H1 (cell line): ENCODE data around the gene RSPO3. TPM values are rescaled to one million over a fixed set of nuclear protein-coding genes. Genes with fewer than 3 reads are reported as not detected.

ENCODE experiments used
- CTCF ChIA-PET: fragments of 300-600 bp; sonication (Branson Sonifier 250); formaldehyde crosslinking; loops from one replicate; lab custom pipeline; 2021; ENCODE audit not compliant: partially characterized antibody; lab: Charles Lee
- POLR2A ChIA-PET: fragments of 300-600 bp; sonication (Branson Sonifier 250); formaldehyde crosslinking; loops from one replicate; lab custom pipeline; 2021; ENCODE audit warnings: inconsistent platforms; ENCODE audit not compliant: partially characterized antibody; lab: Charles Lee
- DNase-seq, 2 experiments: peaks; one replicate each; pipeline versions ENCODE4 v3.0.0 to v3.0.0-alpha.2; 2010 to 2022; ENCODE audit warnings: low spot score in 2 of 2, low read depth in 1 of 2, mixed read lengths in 1 of 2
- FAIRE-seq: peaks from 2 replicates; lab custom pipeline; 2011; peaks lifted over from hg19 to GRCh38; lab: Jason Lieb, UNC
- H2AFZ ChIP-seq: 2 replicates; pipeline ENCODE4 v1.8.1; 2012; ENCODE audit warnings: low read length, inconsistent platforms
- H2AK5ac ChIP-seq: 2 replicates; pipeline ENCODE4 v1.6.1; 2013; ENCODE audit warnings: low read depth, low read length
- H2BK120ac ChIP-seq: replicated peaks from 2 replicates; pipeline ENCODE3; 2013; ENCODE audit warnings: low read depth, low read length, inconsistent platforms
- H2BK12ac ChIP-seq: 2 replicates; pipeline ENCODE4 v1.6.1; 2013; ENCODE audit warnings: low read depth, low read length
- H2BK15ac ChIP-seq: 2 replicates; pipeline ENCODE4 v1.6.1; 2013; ENCODE audit warnings: low read length
- H2BK20ac ChIP-seq: 2 replicates; pipeline ENCODE4 v1.6.1; 2013; ENCODE audit warnings: low read length
- H2BK5ac ChIP-seq: 2 replicates; pipeline ENCODE4 v1.6.1; 2013; ENCODE audit warnings: low read depth, low read length
- H3K14ac ChIP-seq: 2 replicates; pipeline ENCODE4 v1.6.1; 2013; ENCODE audit warnings: inconsistent platforms; ENCODE audit not compliant: insufficient read length
- H3K18ac ChIP-seq: 2 replicates; pipeline ENCODE4 v1.6.1; 2013; ENCODE audit warnings: low read length; ENCODE audit errors: extremely low read depth
- H3K23ac ChIP-seq: 2 replicates; pipeline ENCODE4 v1.6.1; 2013; ENCODE audit warnings: inconsistent platforms; ENCODE audit not compliant: insufficient read length
- H3K23me2 ChIP-seq: 2 replicates; pipeline ENCODE4 v1.6.1; 2013; ENCODE audit warnings: low read depth, low read length
- H3K27ac ChIP-seq: 2 replicates; pipeline ENCODE4 v1.6.1; 2011; ENCODE audit warnings: low read depth, low read length, inconsistent platforms
- H3K27me3 ChIP-seq, 4 experiments: replicated peaks in 1 of 4; 1 replicate in 1 of 4; 2 replicates in 3 of 4; pipeline versions ENCODE4 v1.6.1 to v1.8.1; 2011 to 2013; ENCODE audit warnings: low read length in 3 of 4, mild to moderate bottlenecking in 3 of 4, inconsistent platforms in 2 of 4, mixed read lengths in 2 of 4, moderate library complexity in 1 of 4; ENCODE audit not compliant: control insufficient read depth in 3 of 4, insufficient read depth in 3 of 4; ENCODE audit errors: extremely low read depth in 1 of 4
- H3K36me3 ChIP-seq, 4 experiments: 2 replicates each; pipeline versions ENCODE4 v1.6.1 to v1.8.1; 2011 to 2013; ENCODE audit warnings: mild to moderate bottlenecking in 4 of 4, low read length in 3 of 4, moderate library complexity in 2 of 4, control low read depth in 1 of 4, inconsistent platforms in 1 of 4; ENCODE audit not compliant: insufficient read depth in 4 of 4, control insufficient read depth in 2 of 4
- H3K4ac ChIP-seq: replicated peaks from 2 replicates; pipeline ENCODE3; 2013; ENCODE audit warnings: low read length, low read depth, mixed read lengths, inconsistent platforms; ENCODE audit not compliant: insufficient read length
- H3K4me1 ChIP-seq, 4 experiments: replicated peaks in 1 of 4; 1 replicate in 1 of 4; 2 replicates in 3 of 4; pipeline versions ENCODE4 v1.6.1 to v1.8.1; 2011 to 2013; ENCODE audit warnings: low read length in 3 of 4, inconsistent platforms in 2 of 4, mixed read lengths in 1 of 4; ENCODE audit not compliant: insufficient read depth in 4 of 4, control insufficient read depth in 3 of 4
- H3K4me2 ChIP-seq, 2 experiments: 2 replicates each; pipeline versions ENCODE4 v1.6.1 to v1.8.1; 2011 to 2013; ENCODE audit warnings: low read depth in 2 of 2, low read length in 2 of 2, control low read depth in 1 of 2, inconsistent platforms in 1 of 2, mild to moderate bottlenecking in 1 of 2; ENCODE audit not compliant: insufficient read depth in 1 of 2
- H3K4me3 ChIP-seq, 4 experiments: fragments of 200-600, 300-600 bp in 1 of 4; sonication (generic), shearing (Covaris generic), sonication (Bioruptor Twin) in 1 of 4; 2 replicates each; pipeline versions ENCODE4 v1.5.1 to v1.8.1; 2011 to 2016; ENCODE audit warnings: low read length in 4 of 4, low read depth in 3 of 4, control low read depth in 2 of 4, inconsistent platforms in 2 of 4, mild to moderate bottlenecking in 2 of 4, mixed read lengths in 1 of 4, moderate library complexity in 1 of 4; ENCODE audit not compliant: insufficient read depth in 2 of 4; ENCODE audit errors: extremely low read depth in 1 of 4
- H3K56ac ChIP-seq: replicated peaks from 2 replicates; pipeline ENCODE3; 2013; ENCODE audit warnings: low read depth, mild to moderate bottlenecking, mixed read lengths, low read length, inconsistent platforms; ENCODE audit not compliant: insufficient read length
- H3K79me1 ChIP-seq: 2 replicates; pipeline ENCODE4 v1.6.1; 2013; ENCODE audit warnings: low read depth, low read length, control low read depth
- H3K79me2 ChIP-seq, 2 experiments: 2 replicates each; pipeline versions ENCODE4 v1.6.1 to v1.8.1; 2012 to 2013; ENCODE audit warnings: low read length in 2 of 2, mild to moderate bottlenecking in 2 of 2, inconsistent platforms in 1 of 2; ENCODE audit not compliant: insufficient read depth in 2 of 2, control insufficient read depth in 1 of 2
- H3K9ac ChIP-seq, 4 experiments: replicated peaks in 1 of 4; 1 replicate in 1 of 4; 2 replicates in 3 of 4; pipeline versions ENCODE4 v1.6.1 to v1.8.1; 2011 to 2013; ENCODE audit warnings: low read depth in 3 of 4, low read length in 3 of 4, control low read depth in 2 of 4, mild to moderate bottlenecking in 2 of 4, moderate library complexity in 2 of 4, inconsistent platforms in 1 of 4; ENCODE audit errors: extremely low read depth in 1 of 4
- H3K9me3 ChIP-seq, 2 experiments: 2 replicates each; pipeline versions ENCODE4 v1.6.1 to v1.8.1; 2012 to 2013; ENCODE audit warnings: mild to moderate bottlenecking in 2 of 2, moderate library complexity in 2 of 2, control low read depth in 1 of 2, inconsistent platforms in 1 of 2, low read depth in 1 of 2, low read length in 1 of 2, mixed read lengths in 1 of 2; ENCODE audit not compliant: insufficient read depth in 2 of 2
- H4K20me1 ChIP-seq, 2 experiments: replicated peaks in 1 of 2; 2 replicates each; pipeline versions ENCODE3 to v1.8.1; 2011 to 2013; ENCODE audit warnings: inconsistent platforms in 2 of 2, low read length in 2 of 2, mild to moderate bottlenecking in 1 of 2; ENCODE audit not compliant: insufficient read depth in 2 of 2, control insufficient read depth in 1 of 2
- H4K5ac ChIP-seq: 2 replicates; pipeline ENCODE4 v1.6.1; 2013; ENCODE audit warnings: low read length, low read depth, mixed read lengths, inconsistent platforms; ENCODE audit not compliant: insufficient read length
- H4K8ac ChIP-seq: 2 replicates; pipeline ENCODE4 v1.8.0; 2013; ENCODE audit warnings: mild to moderate bottlenecking, moderate library complexity, low read length, inconsistent platforms; ENCODE audit not compliant: insufficient read depth; ENCODE audit errors: extremely low read depth
- H4K91ac ChIP-seq: replicated peaks from 2 replicates; pipeline ENCODE3; 2013; ENCODE audit warnings: low read length, mixed read lengths, inconsistent platforms; ENCODE audit not compliant: insufficient read length
- RNF2 ChIP-seq: fragments of 200-900, 300-1000 bp; sonication (generic); IDR thresholded peaks from 2 replicates; pipeline ENCODE4 v1.7.1; 2016; ENCODE audit warnings: borderline replicate concordance, low read depth, mild to moderate bottlenecking, antibody characterized with exemption, low read length; ENCODE audit not compliant: poor library complexity, severe bottlenecking; ENCODE audit errors: missing control alignments
- WGBS, 2 experiments: shearing (Covaris generic) in 1 of 2; methylation state at CpG; one replicate each; pipeline versions ENCODE4 v1.1.6 to v1.1.7; 2013 to 2015; ENCODE audit warnings: low lambda C conversion rate in 2 of 2, mixed read lengths in 2 of 2, inconsistent platforms in 1 of 2, low coverage in 1 of 2, missing lambda C conversion rate in 1 of 2; ENCODE audit not compliant: insufficient replicate concordance in 2 of 2, insufficient coverage in 1 of 2, insufficient read length in 1 of 2; ENCODE audit errors: extremely low coverage in 1 of 2, missing lambda C conversion rate in 1 of 2; 5-methylcytosine and 5-hydroxymethylcytosine counted together
- polyA plus RNA-seq, 7 experiments: library from polyadenylated mRNA; depleted of rRNA in 3 of 7; stranded (reverse) in 5 of 7; unstranded in 2 of 7; fragments of >200 nt in 5 of 7; fragments of 200-250 nt in 2 of 7; gene quantifications; 1 replicate in 5 of 7; 2 replicates in 1 of 7; 4 replicates in 1 of 7; pipeline versions ENCODE4 v1.2.1 to v1.2.3, GENCODE V29; 2011 to 2013; ENCODE audit warnings: missing spikeins in 2 of 7, mixed read lengths in 2 of 7
- total RNA-seq: library from RNA; stranded (reverse); fragmentation: NEBNext Ultra II Directional; extraction: Animal tissue kit (Norgen Biotek cat#: 25700); gene quantifications from 2 replicates; pipeline ENCODE4 v1.2.1, GENCODE V29; 2021

Gene RSPO3
- total and polyA plus RNA-seq, 2 of the 8 experiments (the other 6 are each of a cell fraction or from before 2014, with no cell fraction given), result not detected

- no peak overlapping the region for H3K27ac ChIP-seq
- 82% methylated on average over 2 of the region's 2 CpGs; no CpG with 5 or more reads in 1 of the 2 experiments for WGBS, 2 experiments
- H2AK5ac ChIP-seq, result no peak overlapping the region
- H3K9me3 ChIP-seq, result no peaks in the 10 kb centered on the region
- H3K4ac ChIP-seq, result no peak overlapping the region
- H3K4me3 ChIP-seq, result no peak overlapping the region
- H4K8ac ChIP-seq, result no peak overlapping the region
- no peak overlapping the region for H3K4me2 ChIP-seq
- no peak overlapping the region for H4K91ac ChIP-seq
- no peaks in the 10 kb centered on the region for H3K79me1 ChIP-seq
- H3K36me3 ChIP-seq, result no peaks in the 10 kb centered on the region
- H4K5ac ChIP-seq, result no peak overlapping the region
- peaks cover 16 to 34% (median 30%) of the 10 kb centered on the region in 4 experiments for H3K27me3 ChIP-seq
- H2AFZ ChIP-seq, result no peak overlapping the region
- no peak overlapping the region for H2BK5ac ChIP-seq
- H3K14ac ChIP-seq, result no peak overlapping the region
- FAIRE-seq (no peak), DNase-seq (no peak)
- H3K9ac ChIP-seq, result no peak overlapping the region
- no peak overlapping the region for H2BK120ac ChIP-seq
- no peak overlapping the region for H3K18ac ChIP-seq
- H2BK12ac ChIP-seq, result no peak overlapping the region
- H3K23me2 ChIP-seq, result peaks cover 13% of the 10 kb centered on the region; the same call in 1 of the 2 replicates
- peaks cover 0 to 5% (median 3%) of the 10 kb centered on the region in 4 experiments; a peak in 5 of 7 replicates for H3K4me1 ChIP-seq
- H3K23ac ChIP-seq, result no peak overlapping the region
- H4K20me1 ChIP-seq, result peaks cover 4 to 7% of the 10 kb centered on the region in 2 experiments
- H3K79me2 ChIP-seq, result no peaks in the 10 kb centered on the region
- ChIA-PET CTCF (interaction anchor here (0.9 to 1.6 kb wide), 2 partner anchors 13 to 15 kb away, joined by 3 to 4 read pairs; no protein-coding TSS in a partner anchor), POLR2A (interaction anchor here (0.6 kb wide), 1 partner anchor 226 kb away, joined by 3 read pairs; no protein-coding TSS in a partner anchor)
- no peak overlapping the region for H2BK20ac ChIP-seq
- no peak overlapping the region for H2BK15ac ChIP-seq
- H3K56ac ChIP-seq, result no peak overlapping the region
- no peak for TF ChIP-seq RNF2
These were observed 3.3 kb upstream of the RSPO3 start for GRCh38 chr6:127115084-127115655.
